ENCODE data around the gene CFAP97. TPM values are rescaled to one million over a fixed set of nuclear protein-coding genes. Genes with fewer than 3 reads are reported as not detected.

The CFAP97 gene
- total and polyA plus RNA-seq, 9 of the 15 experiments (the other 6 are each of a cell fraction or from before 2014, with no cell fraction given), result 17.3 to 57.8 (median 44.4) TPM

GRCh38 chr4:185203486-185204237, at the start of gene CFAP97 (continued):
- TF ChIP-seq, protein P1, sequence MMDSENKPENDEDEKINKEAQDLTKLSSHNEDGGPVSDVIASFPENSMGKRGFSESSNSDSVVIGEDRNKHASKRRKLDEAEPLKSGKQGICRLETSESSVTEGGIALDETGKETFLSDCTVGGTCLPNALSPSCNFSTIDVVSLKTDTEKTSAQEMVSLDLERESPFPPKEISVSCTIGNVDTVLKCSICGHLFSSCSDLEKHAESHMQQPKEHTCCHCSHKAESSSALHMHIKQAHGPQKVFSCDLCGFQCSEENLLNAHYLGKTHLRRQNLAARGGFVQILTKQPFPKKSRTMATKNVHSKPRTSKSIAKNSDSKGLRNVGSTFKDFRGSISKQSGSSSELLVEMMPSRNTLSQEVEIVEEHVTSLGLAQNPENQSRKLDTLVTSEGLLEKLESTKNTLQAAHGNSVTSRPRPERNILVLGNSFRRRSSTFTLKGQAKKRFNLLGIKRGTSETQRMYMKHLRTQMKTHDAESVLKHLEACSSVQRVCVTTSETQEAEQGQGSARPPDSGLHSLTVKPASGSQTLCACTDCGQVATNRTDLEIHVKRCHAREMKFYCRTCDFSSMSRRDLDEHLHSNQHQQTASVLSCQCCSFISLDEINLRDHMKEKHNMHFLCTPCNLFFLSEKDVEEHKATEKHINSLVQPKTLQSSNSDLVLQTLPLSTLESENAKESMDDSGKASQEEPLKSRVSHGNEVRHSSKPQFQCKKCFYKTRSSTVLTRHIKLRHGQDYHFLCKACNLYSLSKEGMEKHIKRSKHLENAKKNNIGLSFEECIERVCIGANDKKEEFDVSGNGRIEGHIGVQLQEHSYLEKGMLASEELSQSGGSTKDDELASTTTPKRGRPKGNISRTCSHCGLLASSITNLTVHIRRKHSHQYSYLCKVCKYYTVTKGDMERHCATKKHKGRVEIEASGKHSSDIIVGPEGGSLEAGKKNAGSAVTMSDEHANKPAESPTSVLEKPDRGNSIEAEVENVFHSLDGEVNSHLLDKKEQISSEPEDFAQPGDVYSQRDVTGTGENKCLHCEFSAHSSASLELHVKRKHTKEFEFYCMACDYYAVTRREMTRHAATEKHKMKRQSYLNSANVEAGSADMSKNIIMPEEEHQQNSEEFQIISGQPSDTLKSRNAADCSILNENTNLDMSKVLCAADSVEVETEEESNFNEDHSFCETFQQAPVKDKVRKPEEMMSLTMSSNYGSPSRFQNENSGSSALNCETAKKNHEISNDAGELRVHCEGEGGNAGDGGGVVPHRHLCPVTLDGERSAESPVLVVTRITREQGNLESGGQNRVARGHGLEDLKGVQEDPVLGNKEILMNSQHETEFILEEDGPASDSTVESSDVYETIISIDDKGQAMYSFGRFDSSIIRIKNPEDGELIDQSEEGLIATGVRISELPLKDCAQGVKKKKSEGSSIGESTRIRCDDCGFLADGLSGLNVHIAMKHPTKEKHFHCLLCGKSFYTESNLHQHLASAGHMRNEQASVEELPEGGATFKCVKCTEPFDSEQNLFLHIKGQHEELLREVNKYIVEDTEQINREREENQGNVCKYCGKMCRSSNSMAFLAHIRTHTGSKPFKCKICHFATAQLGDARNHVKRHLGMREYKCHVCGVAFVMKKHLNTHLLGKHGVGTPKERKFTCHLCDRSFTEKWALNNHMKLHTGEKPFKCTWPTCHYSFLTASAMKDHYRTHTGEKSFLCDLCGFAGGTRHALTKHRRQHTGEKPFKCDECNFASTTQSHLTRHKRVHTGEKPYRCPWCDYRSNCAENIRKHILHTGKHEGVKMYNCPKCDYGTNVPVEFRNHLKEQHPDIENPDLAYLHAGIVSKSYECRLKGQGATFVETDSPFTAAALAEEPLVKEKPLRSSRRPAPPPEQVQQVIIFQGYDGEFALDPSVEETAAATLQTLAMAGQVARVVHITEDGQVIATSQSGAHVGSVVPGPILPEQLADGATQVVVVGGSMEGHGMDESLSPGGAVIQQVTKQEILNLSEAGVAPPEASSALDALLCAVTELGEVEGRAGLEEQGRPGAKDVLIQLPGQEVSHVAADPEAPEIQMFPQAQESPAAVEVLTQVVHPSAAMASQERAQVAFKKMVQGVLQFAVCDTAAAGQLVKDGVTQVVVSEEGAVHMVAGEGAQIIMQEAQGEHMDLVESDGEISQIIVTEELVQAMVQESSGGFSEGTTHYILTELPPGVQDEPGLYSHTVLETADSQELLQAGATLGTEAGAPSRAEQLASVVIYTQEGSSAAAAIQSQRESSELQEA (IDR thresholded peaks at IDR 0.05; ENCODE audit: low read depth), result no peak
- no peak for TF ChIP-seq ESRRA (IDR thresholded peaks at IDR 0.05; ENCODE audit: borderline replicate concordance, low read depth)
- no peak for TF ChIP-seq TCF7 (IDR thresholded peaks at IDR 0.05; ENCODE audit: borderline replicate concordance)
- no peak for TF ChIP-seq YBX1 (IDR thresholded peaks at IDR 0.05)
- TF ChIP-seq ZC3H11A (IDR thresholded peaks at IDR 0.05; ENCODE audit: low read depth, low read length), result no peak
- TF ChIP-seq RBBP5 (IDR thresholded peaks at IDR 0.05; ENCODE audit: borderline replicate concordance, insufficient read depth, low read length, poor library complexity, severe bottlenecking), result peak; percentile 71
- no peak for TF ChIP-seq IFI16 (CRISPR knock-in tag; IDR thresholded peaks at IDR 0.05)
- no peak for TF ChIP-seq IRF2 (CRISPR knock-in tag; IDR thresholded peaks at IDR 0.05)
- no peak for TF ChIP-seq ZNF140 (CRISPR knock-in tag; IDR thresholded peaks at IDR 0.05)
- peak; percentile 68; the same call in 1 of the 2 replicates for TF ChIP-seq ZBTB9 (CRISPR knock-in tag; IDR thresholded peaks at IDR 0.05)
- TF ChIP-seq ZNF639 (CRISPR knock-in tag; conservative IDR thresholded peaks at IDR 0.05 in 1 of 2, IDR thresholded peaks at IDR 0.05 in 1 of 2), result peak in 1 of 2 experiments; percentile 75; a peak in 2 of 4 replicates
- TF ChIP-seq IRF1 (CRISPR knock-in tag; IDR thresholded peaks at IDR 0.05; ENCODE audit: borderline replicate concordance), result no peak
- TF ChIP-seq ZNF197 (CRISPR knock-in tag; IDR thresholded peaks at IDR 0.05; ENCODE audit: low read depth), result no peak; the same call in 1 of the 2 replicates
